GM19397 (cell line): ENCODE measurements around the gene LINGO1.

Experiments
- ATAC-seq: cut with Tn5 transposase; IDR thresholded peaks from one replicate; pipeline ENCODE4 v1.9.1; 2021; ENCODE audit warnings: mild to moderate bottlenecking, moderate library complexity; ENCODE audit not compliant: unreplicated experiment

Gene LINGO1

DNA sequence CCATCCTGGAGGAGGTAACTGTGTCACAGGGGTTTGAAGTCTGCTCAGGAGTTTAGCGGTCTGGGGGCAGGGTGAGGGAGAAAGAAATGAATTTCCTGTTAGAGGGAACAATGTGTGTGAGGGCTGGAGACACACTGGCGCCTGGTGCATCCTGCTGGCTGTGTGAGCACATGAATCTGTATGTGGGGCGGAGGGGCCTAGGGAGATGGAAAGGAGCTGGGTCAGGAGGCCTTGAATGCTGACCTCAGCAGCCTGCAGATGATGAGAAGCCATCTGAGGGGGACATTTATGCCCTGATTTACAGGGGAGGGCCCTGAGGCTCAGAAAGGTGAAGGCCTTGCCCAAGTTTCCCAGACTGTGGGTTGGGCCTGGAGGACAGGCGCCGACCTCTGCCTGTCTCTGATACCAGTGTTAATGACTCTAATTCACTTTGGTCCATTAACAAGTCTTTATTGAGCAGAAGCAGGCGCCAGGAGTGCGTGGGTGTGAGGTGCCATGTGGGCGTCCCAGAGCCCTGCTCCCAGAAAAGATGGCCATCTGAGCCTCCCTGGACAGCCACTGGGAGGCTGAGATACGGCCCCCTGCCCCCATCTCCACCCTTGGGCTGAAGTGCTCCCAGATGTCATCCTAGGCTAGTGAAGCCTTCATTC is 34.8 kb downstream of the LINGO1 start:
- ATAC-seq, result no peak

DNA sequence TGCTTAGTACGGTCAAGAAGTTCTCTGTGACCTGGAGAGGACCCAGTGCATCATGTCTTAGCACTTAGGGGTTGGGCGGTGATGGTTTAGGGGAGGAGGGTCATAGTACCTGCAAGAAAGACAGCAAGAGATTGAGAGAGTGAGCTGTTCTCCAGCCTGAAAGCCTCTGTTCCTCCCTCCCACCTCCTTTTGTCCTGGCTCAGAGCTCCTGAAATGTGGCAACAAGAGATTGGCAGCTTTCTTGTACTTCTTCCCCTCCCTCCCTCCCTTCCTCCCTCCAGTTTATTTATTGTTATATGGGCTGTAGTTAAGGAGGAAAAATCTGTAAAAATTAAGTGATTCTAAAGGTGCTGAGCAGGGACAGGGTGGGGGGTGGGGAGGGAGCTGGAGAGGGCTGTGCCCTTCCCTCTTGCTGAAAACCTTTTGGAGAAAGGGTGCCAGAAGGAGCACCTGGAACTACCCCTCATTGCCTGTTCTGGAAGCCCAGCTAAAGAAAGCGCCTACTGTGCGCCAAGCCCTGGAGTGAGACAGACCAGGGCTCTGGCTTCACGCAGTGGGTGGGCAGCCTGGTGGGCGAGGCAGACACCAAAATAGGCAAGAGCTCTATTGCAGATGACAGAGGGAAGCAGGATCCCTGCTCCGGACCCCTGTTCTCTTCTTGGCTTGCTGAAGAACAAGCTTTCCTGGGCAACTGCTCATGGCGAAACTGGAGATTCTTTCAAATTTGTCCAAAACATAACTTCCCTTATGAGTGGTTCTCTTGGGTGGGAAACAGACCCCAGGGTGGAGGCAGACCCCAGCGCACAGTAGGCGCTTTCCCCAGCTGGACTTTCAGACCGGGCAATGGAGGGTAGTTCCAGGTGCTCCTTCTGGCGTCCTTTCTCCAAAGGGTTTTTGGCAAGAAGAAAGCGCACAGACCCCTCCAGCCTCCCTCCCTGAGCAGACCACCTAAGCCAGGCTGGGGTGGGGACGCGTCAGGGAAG is 35.6 kb downstream of the LINGO1 start:
- no peak for ATAC-seq

DNA sequence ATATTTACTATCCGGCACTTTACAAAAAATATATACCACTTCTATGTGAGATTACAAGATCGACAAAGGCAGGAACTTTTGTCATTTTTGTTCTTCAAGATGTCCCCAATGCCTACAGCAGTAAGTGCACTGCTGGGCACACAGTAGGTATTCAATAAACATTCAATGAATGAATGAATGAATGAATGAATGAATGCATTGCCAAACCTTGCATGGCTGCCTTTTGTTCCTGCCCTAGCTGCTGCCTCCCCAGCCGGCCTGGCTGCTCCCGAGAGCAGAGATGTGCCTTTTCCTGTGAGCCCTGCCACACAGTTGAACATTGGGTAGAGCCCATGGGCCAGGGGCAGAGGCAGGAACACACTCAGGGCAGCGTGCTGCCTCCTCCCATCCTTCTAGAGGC is 37.5 kb downstream of the LINGO1 start:
- no peak for ATAC-seq

DNA sequence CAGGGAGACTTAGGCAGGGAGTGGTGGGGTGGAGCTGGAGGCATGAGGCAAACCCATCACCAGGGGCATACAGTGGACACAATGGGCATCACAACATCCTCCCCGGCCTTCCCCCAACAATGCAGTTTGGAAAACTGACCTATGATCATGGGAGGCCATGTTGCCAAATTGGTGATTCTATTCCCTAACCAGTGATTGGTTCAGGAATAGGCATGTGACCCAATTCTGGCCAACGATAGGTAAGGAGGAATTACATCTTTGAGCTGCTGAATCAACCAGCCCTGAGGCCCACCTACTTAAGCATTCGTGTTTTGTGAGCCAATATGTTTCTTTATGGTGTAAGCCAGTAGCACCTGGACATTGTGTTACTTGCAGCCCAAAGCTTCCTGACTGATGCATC is 40.0 kb downstream of the LINGO1 start:
- ATAC-seq, result no peak

DNA sequence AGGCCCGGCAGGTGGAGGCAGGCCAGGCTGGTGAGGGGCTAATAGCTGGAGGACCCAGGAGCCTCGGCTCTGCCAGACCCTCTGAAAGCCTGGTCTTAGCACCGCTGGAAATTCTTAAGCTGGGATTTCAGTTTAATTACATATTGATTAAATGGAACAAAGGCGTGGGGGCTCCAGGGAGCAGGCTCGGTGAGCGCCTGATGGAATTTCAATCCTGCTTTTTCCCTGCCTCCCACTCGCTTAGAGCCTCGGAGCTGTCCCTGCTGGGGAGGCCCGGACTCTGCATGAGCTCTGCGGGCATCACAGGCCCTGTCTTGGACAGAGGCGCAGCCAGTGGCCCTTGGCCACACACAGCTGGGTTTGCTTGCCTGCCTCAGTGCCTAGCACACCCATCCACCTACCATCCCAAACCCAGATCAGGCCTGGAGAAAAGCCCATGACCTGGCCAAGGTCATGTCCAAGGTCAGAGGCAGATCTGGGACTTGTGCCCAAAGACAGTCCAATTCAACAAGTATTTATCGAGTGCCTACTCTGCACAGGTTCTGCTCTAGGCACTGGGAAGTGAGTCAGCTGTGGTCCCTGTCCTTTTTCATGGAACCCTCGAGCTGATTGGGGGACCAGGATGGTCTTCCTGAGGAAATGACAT is 40.6 kb downstream of the LINGO1 start:
- ATAC-seq, result no peak

DNA sequence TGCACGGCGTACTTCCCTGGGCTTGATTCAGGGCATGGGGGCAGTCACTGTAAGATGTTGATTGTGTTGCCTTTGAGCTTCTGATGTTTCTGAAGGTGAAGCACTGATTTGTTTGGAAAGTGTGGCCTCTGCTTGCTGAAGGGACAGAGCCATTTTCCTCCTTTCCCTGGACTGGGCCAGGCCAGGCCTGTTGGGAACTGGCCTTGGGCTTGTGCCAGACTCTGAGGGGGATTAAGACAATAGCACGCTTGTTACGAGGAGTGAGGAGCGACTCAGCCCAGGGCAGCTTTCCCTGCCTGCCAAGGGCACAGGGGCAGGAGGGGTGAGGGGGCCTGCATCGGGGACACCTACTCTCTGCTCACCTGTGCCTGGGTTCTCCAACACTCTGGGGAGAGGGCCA is 42.9 kb downstream of the LINGO1 start:
- no peak for ATAC-seq

DNA sequence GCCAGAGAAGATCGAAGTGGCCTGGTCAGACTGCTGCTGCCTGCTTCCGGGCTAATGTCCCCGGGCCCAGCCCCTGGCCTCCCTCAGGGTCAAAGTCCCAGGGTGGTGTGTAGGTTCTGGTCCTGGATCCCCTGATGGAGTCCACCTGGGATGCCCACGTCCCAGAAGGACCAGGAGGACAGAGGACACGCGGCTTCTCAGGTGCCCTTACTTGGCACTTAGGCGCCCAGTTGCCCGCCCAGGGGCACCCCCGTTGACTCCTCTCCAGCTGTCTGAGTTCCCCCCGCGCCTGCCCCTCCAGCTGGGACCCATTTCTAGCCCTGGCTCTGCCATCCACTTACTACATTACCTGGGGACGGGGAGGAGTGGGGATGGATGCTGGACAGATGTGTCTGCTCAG is 44.6 kb downstream of the LINGO1 start:
- no peak for ATAC-seq

DNA sequence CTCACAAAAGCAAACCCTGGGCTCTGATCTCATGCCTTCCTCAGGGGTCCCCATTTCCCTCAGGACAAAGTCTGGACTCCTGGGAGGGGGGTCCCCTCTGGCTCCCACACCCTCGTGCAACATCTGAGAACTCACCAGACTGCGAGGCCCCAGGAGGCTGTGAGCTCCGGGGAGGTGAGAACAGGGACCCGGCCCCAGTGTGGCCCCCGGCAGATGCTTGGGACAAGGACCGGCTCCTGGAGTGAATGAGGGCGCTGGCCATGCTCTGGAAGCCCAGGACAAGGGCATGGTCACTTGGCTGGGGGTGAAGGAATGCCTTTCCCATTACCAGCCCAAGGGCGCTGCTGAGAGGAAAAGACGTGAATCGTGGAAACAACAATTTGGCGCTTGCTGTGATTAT is 48.0 kb downstream of the LINGO1 start:
- ATAC-seq, result no peak

DNA sequence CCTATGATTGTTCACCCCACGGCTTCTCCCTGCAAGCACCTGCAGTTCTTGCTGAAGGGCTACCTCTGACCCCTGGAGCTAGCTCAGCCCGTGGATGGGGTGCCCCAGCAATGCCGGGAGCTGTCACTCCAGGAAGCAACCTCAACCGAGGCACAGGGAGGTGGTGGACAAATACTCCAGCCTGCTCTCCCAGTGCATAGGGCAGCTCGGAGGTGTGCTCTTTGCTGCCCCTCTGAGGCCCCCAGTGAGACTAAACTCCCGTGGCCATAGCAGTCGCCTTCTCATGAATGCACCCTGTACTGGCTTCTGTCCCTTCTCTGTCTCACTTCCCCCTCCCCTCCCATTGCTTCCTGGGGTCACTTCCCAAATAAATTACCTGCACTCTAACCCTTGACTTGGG is 48.5 kb downstream of the LINGO1 start:
- ATAC-seq, result no peak

DNA sequence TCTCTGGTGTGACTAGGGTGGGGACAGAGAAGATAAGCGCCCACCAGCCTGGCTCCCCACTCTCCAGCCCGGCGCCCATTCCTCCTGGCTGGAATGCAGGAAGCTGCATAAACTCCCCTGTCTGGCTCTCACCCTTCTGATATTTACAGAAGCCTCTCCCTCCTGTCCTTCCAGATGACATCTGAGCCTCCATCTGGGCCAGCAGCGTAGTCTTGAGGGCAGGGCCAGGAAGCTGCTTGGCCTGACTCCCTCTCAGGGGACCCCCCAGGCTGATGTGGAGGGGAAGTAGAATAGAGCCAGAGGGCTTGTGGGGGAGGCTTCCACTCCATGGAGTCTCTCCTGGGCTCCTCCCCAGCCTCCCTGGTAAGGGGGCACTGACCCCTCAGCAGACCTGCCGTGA is 49.9 kb downstream of the LINGO1 start:
- no peak for ATAC-seq

DNA sequence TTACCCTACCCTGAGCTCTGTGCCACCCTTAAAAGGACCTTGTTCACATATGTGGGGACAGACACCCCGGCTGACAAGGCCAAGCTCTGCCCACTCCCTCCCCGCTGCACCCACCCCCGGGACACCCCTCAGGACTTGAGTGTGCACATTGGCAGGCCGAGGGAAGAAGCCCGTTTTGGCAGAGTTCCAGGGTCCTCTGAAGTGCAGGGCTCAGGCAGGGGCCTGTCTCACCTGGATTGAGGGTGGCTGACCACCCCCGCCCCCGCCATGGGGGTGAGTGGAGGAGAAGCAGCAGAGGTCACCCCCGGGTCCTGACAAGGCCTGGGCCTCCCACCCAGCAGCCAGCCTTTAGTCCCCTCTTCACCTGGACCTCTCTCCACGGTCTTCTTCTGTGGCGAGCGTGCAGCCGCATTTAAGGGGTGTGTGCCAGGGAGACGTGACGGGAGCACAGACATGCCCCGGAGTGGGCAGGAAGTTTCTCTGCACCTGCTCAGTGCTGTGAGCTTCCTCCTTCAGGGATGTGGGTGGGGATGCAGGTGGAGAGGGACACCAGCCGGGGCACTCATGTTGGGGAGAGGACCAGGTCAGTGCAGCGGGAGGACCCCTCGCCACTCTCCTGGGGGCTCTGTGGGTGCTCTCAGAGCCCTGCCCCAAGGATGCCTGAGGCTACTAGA is 50.7 kb downstream of the LINGO1 start:
- no peak for ATAC-seq

DNA sequence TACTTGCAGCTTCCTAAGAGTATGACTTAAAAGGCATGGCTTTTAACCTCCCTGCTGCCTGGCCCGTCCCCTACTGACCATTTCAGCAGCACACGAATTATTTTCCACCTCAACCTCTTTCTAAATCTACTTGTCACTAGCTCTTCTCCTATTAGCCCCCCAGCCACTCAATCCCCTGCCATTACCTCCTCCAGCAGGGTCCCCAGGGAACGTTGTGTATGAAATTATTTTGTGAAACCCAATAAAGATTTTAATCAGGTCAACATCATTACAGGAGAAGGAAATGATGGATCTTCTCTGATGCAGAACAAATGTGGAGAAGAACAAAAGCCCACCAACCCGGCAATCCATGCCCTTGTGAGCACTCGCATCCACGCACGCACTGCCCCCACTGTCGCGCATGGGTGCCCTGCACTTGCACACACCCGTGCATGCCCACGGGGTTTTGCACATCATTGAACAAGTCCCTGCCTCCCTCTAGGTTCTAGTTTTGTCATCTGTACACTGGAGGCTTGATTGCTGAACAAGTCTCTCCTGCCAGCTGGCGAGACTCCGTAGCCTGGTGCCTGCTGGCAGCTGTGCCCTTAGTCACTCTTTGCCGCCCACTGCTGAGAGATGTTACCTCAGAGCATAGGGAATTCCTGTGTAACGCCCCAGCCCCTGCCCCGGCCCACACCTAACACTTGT is 51.6 kb downstream of the LINGO1 start:
- ATAC-seq, result no peak

DNA sequence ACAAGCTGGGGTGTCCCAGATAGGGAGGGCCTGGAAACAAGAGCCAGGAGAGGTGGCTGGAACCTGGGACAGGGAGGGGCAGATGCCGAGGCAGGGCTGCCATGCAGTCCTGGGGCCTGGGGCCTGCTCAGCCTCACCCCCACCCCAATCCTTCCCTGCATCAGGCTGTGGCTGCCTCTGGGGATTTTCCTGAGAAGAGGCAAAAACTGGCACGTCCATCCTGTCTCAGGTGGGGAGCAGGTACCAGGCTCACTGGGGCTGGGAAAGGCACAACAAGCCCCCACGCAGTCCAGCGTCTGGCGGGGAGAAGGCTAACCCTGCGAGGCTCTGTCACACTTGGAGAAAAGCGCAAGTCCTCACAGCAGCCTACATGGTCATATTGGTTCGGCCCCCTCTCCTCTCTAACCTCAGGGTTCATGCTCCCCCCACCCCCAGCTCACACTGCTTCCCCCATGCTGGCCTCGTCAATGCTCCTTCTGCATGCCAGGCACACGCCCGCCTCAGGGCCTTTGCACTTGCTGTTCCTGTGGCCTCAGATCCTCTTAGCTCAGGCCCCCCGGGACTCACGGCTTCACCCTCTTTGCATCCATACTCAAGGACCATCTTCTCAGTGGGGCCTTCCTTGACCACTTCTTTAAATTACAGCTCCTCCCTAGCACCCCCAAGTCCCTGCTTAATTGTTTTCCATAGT is 53.1 kb downstream of the LINGO1 start:
- ATAC-seq, result no peak

DNA sequence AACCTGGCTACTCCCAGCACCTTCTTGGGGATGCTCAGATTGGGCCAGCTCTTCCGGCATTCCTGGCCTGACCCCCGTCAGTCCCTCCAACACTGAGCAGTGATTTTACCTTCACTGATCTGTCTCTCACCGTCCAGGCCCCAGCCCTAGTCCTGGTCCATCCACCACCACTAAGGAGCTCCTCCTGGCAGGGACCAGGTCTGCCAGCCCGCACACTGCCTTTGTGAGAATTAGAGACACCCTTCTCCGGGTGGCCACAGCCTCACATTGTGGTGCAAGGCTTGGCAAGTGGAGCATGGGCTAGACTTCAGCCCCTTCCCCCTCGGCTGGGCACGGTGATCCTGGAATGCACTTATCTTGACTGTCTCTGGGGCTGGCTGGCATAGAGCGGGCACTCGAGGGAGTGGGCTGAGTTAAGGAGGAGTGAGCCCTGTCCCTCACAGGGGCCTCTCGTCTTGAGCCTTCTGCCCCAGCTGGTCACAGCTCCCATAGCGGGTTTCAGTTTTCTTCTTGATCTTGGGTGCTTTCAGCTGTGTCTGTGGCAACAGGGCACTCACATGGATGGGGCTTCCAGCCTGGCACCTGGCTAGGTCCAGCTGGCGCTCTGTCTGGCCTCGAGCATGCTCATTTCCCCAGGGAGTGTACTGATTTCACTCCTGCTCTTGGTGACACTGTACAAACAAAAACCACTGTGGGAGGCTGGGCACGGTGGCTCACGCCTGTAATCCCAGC is 53.9 kb downstream of the LINGO1 start:
- no peak for ATAC-seq

DNA sequence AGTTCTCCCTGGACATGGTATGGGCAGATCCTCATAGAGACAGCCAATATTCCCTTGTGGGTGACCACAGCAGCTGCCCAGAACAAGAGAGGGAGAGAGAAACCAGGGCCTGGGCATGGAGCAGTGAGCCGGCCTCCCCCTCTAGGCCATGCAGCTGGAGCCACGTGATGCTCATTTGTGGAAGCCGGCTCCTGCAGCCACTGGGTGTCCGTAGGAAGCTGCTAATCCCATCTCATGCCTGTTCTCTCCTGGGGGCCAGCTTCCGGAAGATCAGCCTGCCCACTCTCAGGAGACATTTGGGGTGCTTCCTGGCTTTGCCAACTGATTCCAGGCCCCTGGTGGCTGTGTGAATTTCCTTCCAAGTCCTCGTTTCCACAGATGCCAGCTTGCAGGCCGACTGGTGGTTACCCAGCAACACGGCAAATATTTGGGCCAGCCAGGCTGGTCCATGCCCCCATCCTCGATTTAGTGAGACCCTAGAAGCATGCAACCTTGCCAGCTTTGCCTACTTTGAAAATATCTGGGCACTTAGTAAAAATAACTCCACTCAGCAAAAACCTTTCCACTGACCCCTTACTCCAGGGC is 55.3 kb downstream of the LINGO1 start:
- no peak for ATAC-seq

DNA sequence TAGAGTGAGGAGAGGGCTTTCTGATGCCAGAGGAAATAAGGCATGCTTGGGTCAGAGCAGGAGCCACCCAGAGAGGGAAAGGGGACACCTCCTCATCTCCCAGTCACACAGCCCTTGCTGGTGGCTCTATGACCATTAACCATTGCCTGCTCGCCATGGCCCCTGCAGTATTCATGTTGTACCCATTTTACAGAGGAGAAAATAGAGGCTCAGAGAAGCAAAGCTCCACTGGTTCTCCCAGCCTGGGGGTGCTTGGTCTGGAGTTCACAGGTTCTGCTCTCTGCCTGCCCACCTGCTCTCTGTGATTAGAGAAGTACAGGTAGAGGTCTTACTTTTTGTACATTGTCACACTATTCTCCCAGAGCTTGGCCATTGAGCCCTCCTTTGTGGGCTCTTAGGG is 56.2 kb downstream of the LINGO1 start:
- no peak for ATAC-seq

DNA sequence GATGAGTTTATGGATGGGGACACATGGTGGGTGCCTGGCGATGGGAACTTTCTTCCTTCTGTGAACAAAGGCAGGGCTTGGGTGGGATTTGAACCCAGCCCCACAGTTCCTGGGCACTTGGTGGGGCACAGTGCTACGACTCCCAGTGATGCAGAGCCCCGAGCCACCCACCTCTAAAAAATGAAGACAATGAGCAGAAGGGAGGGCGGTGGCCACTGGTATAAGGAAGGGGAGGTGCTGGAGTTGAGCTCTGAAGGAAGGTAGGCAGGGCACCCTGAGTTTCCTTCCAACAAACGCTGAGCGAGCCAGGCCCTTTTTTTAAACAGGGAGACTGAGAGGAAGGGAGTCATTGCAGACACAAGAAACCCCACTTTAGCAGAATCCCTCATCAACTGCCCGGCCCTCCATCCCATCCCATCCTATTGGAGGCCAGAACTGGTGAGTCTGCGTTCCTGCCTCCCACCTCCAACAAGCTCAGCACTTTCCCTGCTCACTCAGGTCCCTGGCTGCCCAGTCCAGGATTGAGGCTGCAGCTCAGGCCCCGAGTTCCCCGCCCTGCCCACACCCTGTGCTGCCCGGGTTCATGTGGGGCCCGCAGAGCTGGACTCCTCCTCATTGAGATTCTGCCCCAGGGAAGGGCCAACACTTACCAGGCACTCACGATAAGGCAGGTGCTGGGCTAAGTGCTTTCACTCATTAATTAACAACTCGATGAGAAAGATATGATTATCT is 57.3 kb downstream of the LINGO1 start:
- no peak for ATAC-seq

DNA sequence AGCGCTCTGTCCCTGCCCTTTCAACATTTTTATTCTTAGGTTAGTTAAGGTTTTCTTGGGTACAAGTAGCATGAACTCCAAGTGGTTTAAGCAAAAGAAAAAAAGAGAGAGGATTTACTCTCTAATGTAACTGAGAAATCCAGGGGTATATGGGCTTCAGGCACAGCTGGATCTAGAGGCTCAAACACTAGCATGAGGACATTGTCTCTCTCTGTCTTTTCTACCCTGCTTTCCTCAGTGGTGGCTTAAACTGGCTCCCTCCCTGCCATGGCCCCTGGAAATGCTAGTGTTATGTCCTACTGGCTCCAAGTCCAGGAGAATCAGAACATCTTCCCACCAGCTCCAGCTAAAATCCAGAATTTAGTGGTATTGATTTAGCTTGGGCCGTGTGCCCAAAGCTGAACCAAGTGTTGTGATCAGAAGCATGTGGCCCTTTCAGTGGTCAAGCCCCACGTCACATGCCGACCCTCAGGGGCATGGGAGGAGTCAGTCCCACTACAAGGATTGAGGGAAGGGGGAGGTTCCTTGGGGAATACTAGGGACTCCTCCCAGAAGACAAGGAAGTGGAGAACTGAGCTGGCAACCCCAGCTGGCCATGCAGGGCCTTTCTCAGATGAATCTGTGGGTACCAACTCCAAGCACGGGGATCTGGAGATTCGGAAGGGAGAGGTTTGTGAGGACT is 58.0 kb downstream of the LINGO1 start:
- ATAC-seq, result no peak
